H9 (cell line): ENCODE results near the gene STIM2. TPM values are rescaled to one million over a fixed set of nuclear protein-coding genes. Genes with fewer than 3 reads are reported as not detected.

Experiments
- DNase-seq: peaks from one replicate; pipeline ENCODE4 v3.0.0-alpha.2; 2017
- H2AFZ ChIP-seq: one replicate; pipeline ENCODE4 v1.6.1; 2013; ENCODE audit warnings: mild to moderate bottlenecking, low read length, control low read depth, moderate library complexity
- H2AK5ac ChIP-seq: 2 replicates; pipeline ENCODE4 v1.6.1; 2013; ENCODE audit warnings: low read length, control low read depth, mixed read lengths; ENCODE audit not compliant: insufficient read length
- H2BK120ac ChIP-seq: one replicate; pipeline ENCODE4 v1.6.1; 2013; ENCODE audit warnings: low read depth, mild to moderate bottlenecking, low read length, control low read depth, inconsistent platforms; ENCODE audit not compliant: poor library complexity, severe bottlenecking
- H2BK12ac ChIP-seq: 2 replicates; pipeline ENCODE4 v1.6.1; 2013; ENCODE audit warnings: low read length, control low read depth, mixed read lengths, low read depth; ENCODE audit not compliant: insufficient read length
- H2BK15ac ChIP-seq: 2 replicates; pipeline ENCODE4 v1.6.1; 2013; ENCODE audit warnings: low read depth, low read length, control low read depth
- H2BK20ac ChIP-seq: one replicate; pipeline ENCODE4 v1.6.1; 2013; ENCODE audit warnings: low read depth, mild to moderate bottlenecking, low read length, control low read depth, inconsistent platforms; ENCODE audit not compliant: poor library complexity, severe bottlenecking
- H2BK5ac ChIP-seq: 2 replicates; pipeline ENCODE4 v1.6.1; 2013; ENCODE audit warnings: low read length, control low read depth, mixed read lengths; ENCODE audit not compliant: insufficient read length
- H3K14ac ChIP-seq: 2 replicates; pipeline ENCODE4 v1.6.1; 2013; ENCODE audit warnings: low read length, control low read depth; ENCODE audit not compliant: insufficient read depth
- H3K18ac ChIP-seq: 2 replicates; pipeline ENCODE4 v1.6.1; 2013; ENCODE audit warnings: low read depth, mild to moderate bottlenecking, mixed read lengths, low read length, control low read depth; ENCODE audit not compliant: insufficient read length
- H3K23ac ChIP-seq: 2 replicates; pipeline ENCODE4 v1.6.1; 2013; ENCODE audit warnings: low read length, control low read depth, mixed read lengths, low read depth; ENCODE audit not compliant: insufficient read length
- H3K23me2 ChIP-seq: 2 replicates; pipeline ENCODE4 v1.6.1; 2013; ENCODE audit warnings: low read depth, mild to moderate bottlenecking, mixed read lengths, low read length, control low read depth; ENCODE audit not compliant: insufficient read length, poor library complexity, severe bottlenecking
- H3K27ac ChIP-seq: 2 replicates; pipeline ENCODE4 v1.5.1; 2013; ENCODE audit warnings: low read length, control low read depth, mixed read lengths, low read depth; ENCODE audit not compliant: insufficient read length
- H3K27me3 ChIP-seq: 2 replicates; pipeline ENCODE4 v1.6.1; 2013; ENCODE audit warnings: low read length, control low read depth, inconsistent platforms; ENCODE audit not compliant: insufficient read depth
- H3K4ac ChIP-seq: 2 replicates; pipeline ENCODE4 v1.6.1; 2013; ENCODE audit warnings: low read depth, mild to moderate bottlenecking, control low read depth, inconsistent platforms, low read length, moderate library complexity
- H3K4me1 ChIP-seq: 2 replicates; pipeline ENCODE4 v1.6.1; 2013; ENCODE audit warnings: low read length, control low read depth, inconsistent platforms; ENCODE audit not compliant: insufficient read depth
- H3K4me2 ChIP-seq: 2 replicates; pipeline ENCODE4 v1.6.1; 2013; ENCODE audit warnings: low read length, control low read depth, mixed read lengths; ENCODE audit not compliant: insufficient read length, insufficient read depth
- H3K56ac ChIP-seq: 2 replicates; pipeline ENCODE4 v1.6.1; 2013; ENCODE audit warnings: low read depth, mild to moderate bottlenecking, mixed read lengths, low read length, control low read depth; ENCODE audit not compliant: insufficient read length
- H3K79me1 ChIP-seq: 2 replicates; pipeline ENCODE4 v1.6.1; 2013; ENCODE audit warnings: low read depth, mild to moderate bottlenecking, moderate library complexity, low read length, control low read depth, inconsistent platforms; ENCODE audit not compliant: insufficient read depth, poor library complexity, severe bottlenecking
- H3K79me2 ChIP-seq: 2 replicates; pipeline ENCODE4 v1.6.1; 2013; ENCODE audit warnings: low read length, control low read depth, inconsistent platforms; ENCODE audit not compliant: insufficient read depth
- H3K9ac ChIP-seq: 2 replicates; pipeline ENCODE4 v1.6.1; 2013; ENCODE audit warnings: low read length, control low read depth, mixed read lengths; ENCODE audit not compliant: insufficient read length; ENCODE audit errors: extremely low read depth
- H3K9me3 ChIP-seq: one replicate; pipeline ENCODE4 v1.6.1; 2013; ENCODE audit warnings: low read depth, low read length, inconsistent platforms; ENCODE audit not compliant: control insufficient read depth
- H3T11ph ChIP-seq: one replicate; pipeline ENCODE4 v1.6.1; 2013; ENCODE audit warnings: mild to moderate bottlenecking, low read length, control low read depth, inconsistent platforms
- H4K20me1 ChIP-seq: one replicate; pipeline ENCODE4 v1.6.1; 2013; ENCODE audit not compliant: control insufficient read depth, insufficient read length, insufficient read depth
- H4K5ac ChIP-seq: 2 replicates; pipeline ENCODE4 v1.6.1; 2013; ENCODE audit warnings: low read depth, mild to moderate bottlenecking, mixed read lengths, low read length, control low read depth; ENCODE audit not compliant: insufficient read length
- H4K8ac ChIP-seq: replicated peaks from 2 replicates; pipeline ENCODE4 v1.6.1; 2013; ENCODE audit warnings: low read length, control low read depth, mixed read lengths, low read depth; ENCODE audit not compliant: insufficient read length
- H4K91ac ChIP-seq: 2 replicates; pipeline ENCODE4 v1.6.1; 2013; ENCODE audit warnings: low read depth, mild to moderate bottlenecking, moderate library complexity, mixed read lengths, low read length, control low read depth; ENCODE audit not compliant: insufficient read length
- H3K27ac Mint-ChIP-seq, 3 experiments: 2 replicates in 2 of 3; 3 replicates in 1 of 3; pipeline ENCODE4 v1.8.0; 2020 to 2021; ENCODE audit warnings: mixed read lengths in 3 of 3, mild to moderate bottlenecking in 1 of 3, moderate library complexity in 1 of 3
- H3K27me3 Mint-ChIP-seq: 2 replicates; pipeline ENCODE4 v1.8.0; 2021; ENCODE audit warnings: low read depth, mild to moderate bottlenecking, moderate library complexity, mixed read lengths
- H3K36me3 Mint-ChIP-seq, 3 experiments: 2 replicates in 2 of 3; 3 replicates in 1 of 3; pipeline ENCODE4 v1.8.0; 2020 to 2021; ENCODE audit warnings: low read depth in 3 of 3, mixed read lengths in 3 of 3; ENCODE audit not compliant: insufficient read depth in 1 of 3
- H3K4me1 Mint-ChIP-seq, 2 experiments: 2 replicates each; pipeline ENCODE4 v1.8.0; 2020; ENCODE audit warnings: mixed read lengths in 2 of 2
- H3K4me3 Mint-ChIP-seq, 2 experiments: 2 replicates in 1 of 2; 3 replicates in 1 of 2; pipeline ENCODE4 v1.8.0; 2020 to 2021; ENCODE audit warnings: mild to moderate bottlenecking in 2 of 2, mixed read lengths in 2 of 2, moderate library complexity in 1 of 2
- H3K9me3 Mint-ChIP-seq, 2 experiments: 2 replicates in 1 of 2; 3 replicates in 1 of 2; pipeline ENCODE4 v1.8.0; 2020; ENCODE audit warnings: mild to moderate bottlenecking in 2 of 2, mixed read lengths in 2 of 2, moderate library complexity in 1 of 2
- WGBS: extraction: QIAGEN DNeasy Blood & Tissue Kit; methylation state at CpG from one replicate; pipeline ENCODE4 v1.1.7; 2013; ENCODE audit warnings: missing lambda C conversion rate, low lambda C conversion rate, mixed read lengths; ENCODE audit not compliant: insufficient read length; ENCODE audit errors: extremely low coverage; 5-methylcytosine and 5-hydroxymethylcytosine counted together
- total RNA-seq: library from RNA; stranded (reverse); gene quantifications from 2 replicates; pipeline ENCODE4 v1.2.1, GENCODE V29; 2021
- TF ChIP-seq, protein P1 (sequence below): fragments of 200-600 bp; sonication (generic); conservative IDR thresholded peaks from 3 replicates; pipeline ENCODE4 v1.8.0; 2021; ENCODE audit warnings: antibody characterized with exemption, mild to moderate bottlenecking

STIM2 gene
- total RNA-seq, 1 experiment from 2014 or later, result 26.2 TPM

DNA sequence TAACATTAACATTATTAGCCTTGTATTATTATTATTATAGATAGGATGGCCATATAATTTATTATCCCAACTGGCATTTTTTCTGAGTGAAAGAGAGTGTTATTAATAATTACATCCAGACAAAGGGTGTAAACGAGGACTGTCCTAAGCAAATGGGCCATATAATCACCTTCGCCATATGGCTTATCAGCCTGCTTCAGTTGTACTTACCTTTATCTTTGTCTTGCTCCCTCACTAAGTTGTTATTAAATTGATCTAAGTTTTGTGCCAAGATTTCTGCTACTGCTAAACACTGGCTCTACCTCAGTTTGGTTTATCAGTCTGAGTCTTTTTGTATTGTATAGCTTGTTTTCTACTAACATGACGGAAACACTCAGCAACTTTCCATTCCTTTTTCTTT is 76.9 kb downstream of the STIM2 start:
- Histone ChIP-seq H3K9me3 (no peaks in the 10 kb centered on the region), H4K8ac (no peak overlapping the region), H3T11ph (no peak overlapping the region), H2BK120ac (no peak overlapping the region), H3K23ac (no peak overlapping the region), H3K79me1 (no peaks in the 10 kb centered on the region), H2BK12ac (no peak overlapping the region), H3K23me2 (no peaks in the 10 kb centered on the region), H2AFZ (no peak overlapping the region), H4K5ac (no peak overlapping the region), H3K4me1 (peaks cover 6% of the 10 kb centered on the region; the same call in 1 of the 2 replicates), H3K4me2 (no peak overlapping the region), H3K18ac (no peak overlapping the region), H3K4ac (no peak overlapping the region), H2BK15ac (no peak overlapping the region), H3K27me3 (no peaks in the 10 kb centered on the region), H3K27ac (no peak overlapping the region), H4K91ac (no peak overlapping the region), H3K56ac (no peak overlapping the region), H2BK20ac (no peak overlapping the region), H3K14ac (no peak overlapping the region), H4K20me1 (no peaks in the 10 kb centered on the region), H2AK5ac (no peak overlapping the region), H3K9ac (no peak overlapping the region), H3K79me2 (0 out of 2 replicates have a peak, but pooled peaks cover 2% of the 10 kb centered on the region), H2BK5ac (no peak overlapping the region)
- DNase-seq, result no peak
- WGBS, result no CpG with 5 or more reads among the region's 3 CpGs
- Mint-ChIP-seq H3K4me1 (peaks cover 19 to 26% of the 10 kb centered on the region in 2 experiments), H3K4me3 (no peak overlapping the region), H3K9me3 (no peaks in the 10 kb centered on the region), H3K27ac (no peak overlapping the region; a peak in 1 of 7 replicates), H3K27me3 (no peaks in the 10 kb centered on the region), H3K36me3 (no peaks in the 10 kb centered on the region; a peak in 1 of 7 replicates)
- TF ChIP-seq, protein P1, sequence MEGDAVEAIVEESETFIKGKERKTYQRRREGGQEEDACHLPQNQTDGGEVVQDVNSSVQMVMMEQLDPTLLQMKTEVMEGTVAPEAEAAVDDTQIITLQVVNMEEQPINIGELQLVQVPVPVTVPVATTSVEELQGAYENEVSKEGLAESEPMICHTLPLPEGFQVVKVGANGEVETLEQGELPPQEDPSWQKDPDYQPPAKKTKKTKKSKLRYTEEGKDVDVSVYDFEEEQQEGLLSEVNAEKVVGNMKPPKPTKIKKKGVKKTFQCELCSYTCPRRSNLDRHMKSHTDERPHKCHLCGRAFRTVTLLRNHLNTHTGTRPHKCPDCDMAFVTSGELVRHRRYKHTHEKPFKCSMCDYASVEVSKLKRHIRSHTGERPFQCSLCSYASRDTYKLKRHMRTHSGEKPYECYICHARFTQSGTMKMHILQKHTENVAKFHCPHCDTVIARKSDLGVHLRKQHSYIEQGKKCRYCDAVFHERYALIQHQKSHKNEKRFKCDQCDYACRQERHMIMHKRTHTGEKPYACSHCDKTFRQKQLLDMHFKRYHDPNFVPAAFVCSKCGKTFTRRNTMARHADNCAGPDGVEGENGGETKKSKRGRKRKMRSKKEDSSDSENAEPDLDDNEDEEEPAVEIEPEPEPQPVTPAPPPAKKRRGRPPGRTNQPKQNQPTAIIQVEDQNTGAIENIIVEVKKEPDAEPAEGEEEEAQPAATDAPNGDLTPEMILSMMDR, result no peak
